ENCODE measurements around the gene COL4A2. TPM values are rescaled to one million over a fixed set of nuclear protein-coding genes. Genes with fewer than 3 reads are reported as not detected.

Gene COL4A2
- total RNA-seq, 1 donor from 2014 or later: 273 TPM

- no peak for TF ChIP-seq CTCF (IDR thresholded peaks at IDR 0.05)
- no peaks in the 10 kb centered on the region for H3K9me3 ChIP-seq
- H3K4me3 ChIP-seq: no peak overlapping the region
- H3K36me3 ChIP-seq: peaks cover 28% of the 10 kb centered on the region
- H3K27me3 ChIP-seq: no peaks in the 10 kb centered on the region
- no peak overlapping the region for H3K27ac ChIP-seq
- DNase-seq: no peak
- ATAC-seq: no peak
- no peaks in the 10 kb centered on the region for H3K4me1 ChIP-seq
- intact Hi-C loops (cut with DNase I): no loop called here
These were observed 150.3 kb downstream of the COL4A2 start for GRCh38 chr13:110457361-110457760.

- no peaks in the 10 kb centered on the region for H3K27me3 ChIP-seq
- TF ChIP-seq CTCF (IDR thresholded peaks at IDR 0.05): no peak
- DNase-seq (no peak), ATAC-seq (peak; percentile 21)
- intact Hi-C loops (cut with DNase I): no loop called here
- peaks cover 33% of the 10 kb centered on the region for H3K36me3 ChIP-seq
- no peaks in the 10 kb centered on the region for H3K4me1 ChIP-seq
- H3K27ac ChIP-seq: no peak overlapping the region
- no peak overlapping the region for H3K4me3 ChIP-seq
- no peaks in the 10 kb centered on the region for H3K9me3 ChIP-seq
These were observed 150.9 kb downstream of the COL4A2 start for GRCh38 chr13:110458017-110458416.

- no peak for ATAC-seq
- H3K36me3 ChIP-seq: peaks cover 33% of the 10 kb centered on the region
- H3K27me3 ChIP-seq: no peaks in the 10 kb centered on the region
- DNase-seq: no peak
- H3K4me1 ChIP-seq: no peaks in the 10 kb centered on the region
- intact Hi-C loops (cut with DNase I): no loop called here
- H3K27ac ChIP-seq: no peak overlapping the region
- no peak overlapping the region for H3K4me3 ChIP-seq
- no peak for TF ChIP-seq CTCF (IDR thresholded peaks at IDR 0.05)
- H3K9me3 ChIP-seq: no peaks in the 10 kb centered on the region
These were observed 151.7 kb downstream of the COL4A2 start for GRCh38 chr13:110458594-110459365.

- intact Hi-C loops (cut with DNase I): no loop called here
- peaks cover 54% of the 10 kb centered on the region for H3K36me3 ChIP-seq
- DNase-seq: no peak
These were observed 155.0 kb downstream of the COL4A2 start for GRCh38 chr13:110462091-110462490.

GRCh38 chr13:110463156-110463555 lies 156.1 kb downstream of the COL4A2 start:
- ATAC-seq: no peak
- peaks cover 62% of the 10 kb centered on the region for H3K36me3 ChIP-seq
- intact Hi-C loops (cut with DNase I): no loop called here

More at GRCh38 chr13:110462091-110462490, 155.0 kb downstream of the COL4A2 start:
- no peak overlapping the region for H3K4me3 ChIP-seq
- H3K27me3 ChIP-seq: no peaks in the 10 kb centered on the region
- H3K4me1 ChIP-seq: no peaks in the 10 kb centered on the region
- TF ChIP-seq CTCF (IDR thresholded peaks at IDR 0.05): no peak
- ATAC-seq: no peak
- H3K27ac ChIP-seq: no peak overlapping the region
- H3K9me3 ChIP-seq: no peaks in the 10 kb centered on the region

More at GRCh38 chr13:110463156-110463555, 156.1 kb downstream of the COL4A2 start:
- TF ChIP-seq CTCF (IDR thresholded peaks at IDR 0.05): no peak
- H3K9me3 ChIP-seq: no peaks in the 10 kb centered on the region
- DNase-seq: no peak
- H3K4me3 ChIP-seq: no peak overlapping the region
- H3K27ac ChIP-seq: no peak overlapping the region
- H3K4me1 ChIP-seq: no peaks in the 10 kb centered on the region
- no peaks in the 10 kb centered on the region for H3K27me3 ChIP-seq
